ENCODE data around the gene DEAF1. TPM values are rescaled to one million over a fixed set of nuclear protein-coding genes. Genes with fewer than 3 reads are reported as not detected.
"Not testable (repeated sequence)": the region's sequence is repeated elsewhere in the genome, so short reads cannot be mapped to it uniquely, and the experiment has no call there.

Gene DEAF1
- total RNA-seq, 1 donor from 2014 or later = 35.8 TPM

GRCh38 chr11:686451-687243, 8.4 kb downstream of the DEAF1 start:
- no peak for DNase-seq (ENCODE audit: low read depth)

- no peak for DNase-seq (ENCODE audit: low read depth)
These were observed 14.1 kb downstream of the DEAF1 start for GRCh38 chr11:680970-681369.

GRCh38 chr11:680476-680875, 14.5 kb downstream of the DEAF1 start:
- no peak for DNase-seq (ENCODE audit: low read depth)

GRCh38 chr11:679271-680207, 15.5 kb downstream of the DEAF1 start:
- DNase-seq (ENCODE audit: low read depth) = no peak

GRCh38 chr11:678297-678696, 16.7 kb downstream of the DEAF1 start:
- no peak for DNase-seq (ENCODE audit: low read depth)

- no peak for DNase-seq (ENCODE audit: low read depth)
These were observed 20.6 kb downstream of the DEAF1 start for GRCh38 chr11:674406-674805.

- no peak for DNase-seq (ENCODE audit: low read depth)
These were observed 21.2 kb downstream of the DEAF1 start for GRCh38 chr11:673866-674265.

- peak; percentile 58 for DNase-seq (ENCODE audit: low read depth)
These were observed 29.2 kb downstream of the DEAF1 start for GRCh38 chr11:665704-666281.

- peak; percentile 85 for DNase-seq (ENCODE audit: low read depth)
These were observed 29.8 kb downstream of the DEAF1 start for GRCh38 chr11:665062-665703.

GRCh38 chr11:662689-663274, 32.2 kb downstream of the DEAF1 start:
- peak; percentile 61 for DNase-seq (ENCODE audit: low read depth)

GRCh38 chr11:660681-661444, 34.2 kb downstream of the DEAF1 start:
- DNase-seq (ENCODE audit: low read depth) = no peak

GRCh38 chr11:660281-660680, 34.7 kb downstream of the DEAF1 start:
- no peak for DNase-seq (ENCODE audit: low read depth)

- DNase-seq (ENCODE audit: low read depth) = no peak
These were observed 35.4 kb downstream of the DEAF1 start for GRCh38 chr11:659532-660085.

- DNase-seq (ENCODE audit: low read depth) = no peak
These were observed 37.3 kb downstream of the DEAF1 start for GRCh38 chr11:657691-658126.

- DNase-seq (ENCODE audit: low read depth) = no peak
These were observed 38.2 kb downstream of the DEAF1 start for GRCh38 chr11:656866-657265.

- no peak for DNase-seq (ENCODE audit: low read depth)
These were observed 38.6 kb downstream of the DEAF1 start for GRCh38 chr11:656426-656825.

- no peak for DNase-seq (ENCODE audit: low read depth)
These were observed 39.8 kb downstream of the DEAF1 start for GRCh38 chr11:655036-655726.

GRCh38 chr11:654444-654843, 40.6 kb downstream of the DEAF1 start:
- DNase-seq (ENCODE audit: low read depth) = not testable (repeated sequence)

GRCh38 chr11:653837-654236, 41.2 kb downstream of the DEAF1 start:
- DNase-seq (ENCODE audit: low read depth) = no peak
